HG03575 (cell line): ENCODE measurements around the gene CRK.

Source experiments
- ATAC-seq: cut with Tn5 transposase; IDR thresholded peaks from one replicate; pipeline ENCODE4 v1.9.1; 2021; ENCODE audit not compliant: unreplicated experiment, insufficient number of reproducible peaks, low FRiP score; ENCODE audit errors: extremely low read depth

Gene CRK

GRCh38 chr17:1455797-1456599 lies at the start of gene CRK:
Gene CRK, minus strand, starts transcription at chr17:1456232. Its CDS starts 115 bp downstream, at chr17:1456117.
- ATAC-seq: no peak

- no peak for ATAC-seq
Observed at GRCh38 chr17:1505586-1505985, 49.6 kb upstream of the CRK start.

DNA sequence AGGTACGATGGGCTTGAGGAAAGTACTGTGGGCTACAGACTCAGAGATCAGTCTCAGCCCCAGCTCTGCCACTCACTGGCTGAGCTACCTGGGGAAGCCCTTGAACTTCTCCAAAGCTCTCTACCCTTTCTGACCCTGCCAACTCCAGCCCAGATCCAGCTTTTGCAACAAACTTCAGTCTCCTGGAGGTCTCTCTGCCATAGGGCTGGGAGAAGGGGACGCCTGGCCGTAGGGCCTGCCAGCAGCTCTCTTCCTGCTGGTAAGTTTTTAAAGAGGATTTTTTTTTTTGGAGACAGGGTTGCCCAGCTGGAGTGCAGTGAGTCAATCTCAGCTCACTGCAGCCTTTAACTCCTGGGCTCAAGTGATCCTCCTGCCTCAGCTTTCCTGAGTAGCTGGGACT lies 48.8 kb upstream of the CRK start:
- ATAC-seq: no peak

- no peak for ATAC-seq
Observed at GRCh38 chr17:1503699-1504098, 47.7 kb upstream of the CRK start.

DNA sequence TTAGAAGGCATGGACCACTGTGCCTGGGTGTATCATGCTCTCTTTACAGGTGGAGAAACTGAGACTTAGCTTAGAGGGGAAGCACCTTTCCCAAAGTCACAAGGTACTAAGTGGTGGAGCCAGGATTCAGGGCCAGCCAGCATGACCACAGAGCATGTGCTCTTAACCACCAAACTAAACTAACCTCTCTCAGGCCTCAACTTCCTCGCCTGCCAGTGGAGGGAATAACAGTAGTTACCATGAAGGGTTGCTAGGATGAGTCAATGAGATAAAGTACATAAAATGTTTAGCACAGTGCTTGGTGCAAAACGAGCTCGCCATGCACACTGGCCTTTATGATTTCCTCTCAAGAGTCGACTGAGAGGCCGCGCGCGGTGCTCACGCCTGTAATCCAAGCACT lies 42.8 kb upstream of the CRK start:
- no peak for ATAC-seq

DNA sequence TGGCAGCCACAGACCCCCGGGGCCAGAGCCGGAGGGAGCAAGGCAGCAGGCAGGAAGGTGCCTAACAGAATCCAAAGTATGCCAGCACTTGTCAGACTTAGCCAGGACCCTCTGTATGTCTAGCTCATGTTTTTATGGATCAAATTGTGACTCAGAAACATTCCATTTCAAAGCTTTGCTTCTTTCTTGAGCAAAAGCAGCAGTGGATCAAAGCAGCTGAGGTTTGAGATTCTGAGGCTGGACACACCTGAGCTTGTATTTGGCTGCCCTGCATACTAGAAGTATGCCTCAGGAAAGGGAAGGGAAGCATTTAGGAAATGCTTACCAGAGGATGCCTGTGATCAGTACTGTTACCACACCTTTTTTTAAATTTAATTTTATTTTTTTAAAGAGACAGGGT lies 42.2 kb upstream of the CRK start:
- no peak for ATAC-seq

DNA sequence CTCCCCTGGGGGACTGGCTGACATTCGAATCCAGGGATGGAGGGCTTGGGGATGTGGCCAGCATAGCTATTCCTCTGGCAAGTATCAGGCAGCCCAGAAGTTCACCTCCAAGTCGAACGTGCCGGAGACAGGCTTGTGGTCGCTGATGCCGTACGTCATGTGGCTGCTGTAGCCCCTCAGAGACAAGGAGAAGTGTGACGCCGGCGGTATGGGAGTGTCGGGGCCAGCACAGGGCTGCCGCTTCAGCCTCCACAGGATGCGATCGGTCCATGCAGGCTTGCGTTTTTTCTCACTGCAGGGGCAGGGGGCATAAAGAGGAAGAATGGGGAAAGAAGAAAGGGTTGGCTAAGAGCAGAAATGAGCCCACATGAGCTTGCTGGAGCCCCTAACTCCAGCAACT lies 41.8 kb upstream of the CRK start:
- ATAC-seq: no peak

DNA sequence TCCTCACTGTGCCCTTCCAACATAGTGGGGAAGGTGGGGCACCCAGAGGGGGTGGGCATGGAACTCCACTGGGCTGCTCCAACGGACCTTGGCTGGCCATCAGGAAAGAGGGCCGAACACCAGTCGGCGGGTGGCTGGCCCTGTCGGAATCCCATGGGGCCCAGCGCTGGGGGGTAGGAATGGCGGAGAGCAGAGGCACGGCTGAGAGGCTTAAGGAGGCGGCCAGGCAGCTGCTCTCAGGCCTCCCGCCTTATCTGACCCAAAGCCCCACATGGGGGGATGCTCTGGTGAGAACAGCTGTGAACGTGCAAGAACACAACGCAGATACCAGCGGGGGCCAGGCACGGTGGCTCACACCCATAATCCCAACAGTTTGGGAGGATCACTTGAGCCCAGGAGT lies 40.8 kb upstream of the CRK start:
- no peak for ATAC-seq

- ATAC-seq: no peak
Observed at GRCh38 chr17:1495265-1495989, 39.4 kb upstream of the CRK start.

GRCh38 chr17:1494736-1495253 lies 38.8 kb upstream of the CRK start:
- ATAC-seq: no peak

GRCh38 chr17:1494203-1494602 lies 38.2 kb upstream of the CRK start:
- no peak for ATAC-seq

- no peak for ATAC-seq
Observed at GRCh38 chr17:1493291-1493980, 37.4 kb upstream of the CRK start.

DNA sequence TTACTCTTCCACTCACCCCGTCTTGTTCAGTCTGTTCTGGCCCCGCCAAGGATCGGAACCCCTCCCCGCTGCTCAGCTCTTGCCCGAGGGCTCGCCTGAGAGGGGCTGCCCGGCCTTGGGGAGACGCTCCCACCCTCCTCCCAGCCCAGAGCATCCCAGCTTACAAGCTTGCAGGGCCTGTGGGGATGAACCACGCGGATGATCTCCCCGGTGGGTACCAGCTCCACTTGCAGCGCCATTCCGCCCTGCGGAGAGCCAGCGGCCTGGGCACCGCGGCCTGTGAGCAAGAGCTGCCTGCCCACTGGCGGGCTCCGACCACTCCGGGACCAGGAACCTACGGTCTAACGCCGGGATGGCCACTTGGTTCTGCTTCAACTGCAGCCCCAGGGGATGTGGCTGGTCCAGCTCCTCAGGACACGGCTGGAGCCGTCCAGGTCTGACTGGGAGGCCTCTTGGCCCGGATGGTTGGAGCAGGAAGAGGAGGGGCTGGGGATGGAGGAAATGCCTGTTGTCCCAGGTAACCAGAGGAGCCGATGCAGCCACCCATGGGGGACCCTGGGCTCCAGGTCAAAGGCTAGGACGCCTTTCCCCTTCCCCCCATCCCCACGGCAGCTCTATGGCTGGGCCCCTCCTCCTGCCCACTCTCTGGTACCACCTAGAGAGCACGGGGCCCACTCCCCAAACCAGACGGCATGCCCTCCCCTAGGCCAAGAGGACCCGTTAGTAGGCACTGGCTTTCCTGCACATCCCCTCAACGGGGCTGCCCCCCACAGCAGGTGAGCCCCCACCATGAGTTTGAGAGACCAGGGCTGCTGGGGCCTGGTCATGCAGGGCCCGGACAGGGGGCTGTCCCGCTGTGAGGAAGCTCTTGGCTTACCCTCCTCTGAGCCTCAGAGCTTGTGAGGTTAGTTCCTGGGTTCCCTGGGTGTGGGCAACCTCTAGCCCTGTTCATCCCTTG lies 36.5 kb upstream of the CRK start, which contains the start of gene MYO1C:
Gene MYO1C (minus strand): TSS at position 438 of the 958 bp plus-strand sequence. CDS start 199 bp downstream, at position 239.
- ATAC-seq: no peak

DNA sequence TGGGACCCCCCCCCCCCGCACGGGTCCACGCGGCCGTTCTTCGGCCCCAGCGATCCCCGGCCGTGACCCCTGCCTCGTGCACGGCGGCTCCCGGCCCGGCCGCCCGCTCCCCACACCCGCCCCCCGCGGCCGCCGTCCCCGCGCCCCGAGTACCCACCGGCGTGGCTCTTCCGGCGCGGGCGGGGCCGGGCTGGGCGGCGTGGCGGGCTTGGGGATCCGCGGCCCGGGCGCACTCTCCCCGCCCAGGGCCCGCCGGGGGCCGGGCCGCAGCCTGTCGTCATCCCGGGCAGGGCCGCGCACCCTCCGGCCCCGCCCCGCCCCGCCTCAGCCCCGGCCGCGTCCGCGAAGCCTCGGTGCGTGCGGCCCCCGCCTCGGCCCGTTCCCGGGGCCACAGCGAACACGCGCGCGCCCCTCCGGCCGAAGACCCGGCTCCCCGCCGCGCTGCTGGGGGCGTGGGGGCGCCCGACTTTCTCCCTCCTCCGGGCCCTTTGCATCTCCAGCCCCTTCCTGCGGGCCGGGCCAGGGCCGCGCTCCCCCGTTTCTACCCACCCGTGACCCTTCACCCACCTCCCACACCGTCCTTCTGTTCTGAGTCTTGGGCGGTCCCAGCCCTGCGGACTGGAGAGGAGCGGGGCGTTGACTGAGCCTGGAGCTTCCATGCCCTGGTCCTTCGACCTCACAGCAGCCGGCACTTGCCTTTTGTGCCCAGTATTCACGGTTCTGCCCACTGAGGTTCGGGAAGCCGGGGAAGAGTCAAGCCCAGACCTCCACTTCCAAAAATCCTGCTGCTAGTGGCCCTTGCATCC lies 35.6 kb upstream of the CRK start:
- no peak for ATAC-seq

DNA sequence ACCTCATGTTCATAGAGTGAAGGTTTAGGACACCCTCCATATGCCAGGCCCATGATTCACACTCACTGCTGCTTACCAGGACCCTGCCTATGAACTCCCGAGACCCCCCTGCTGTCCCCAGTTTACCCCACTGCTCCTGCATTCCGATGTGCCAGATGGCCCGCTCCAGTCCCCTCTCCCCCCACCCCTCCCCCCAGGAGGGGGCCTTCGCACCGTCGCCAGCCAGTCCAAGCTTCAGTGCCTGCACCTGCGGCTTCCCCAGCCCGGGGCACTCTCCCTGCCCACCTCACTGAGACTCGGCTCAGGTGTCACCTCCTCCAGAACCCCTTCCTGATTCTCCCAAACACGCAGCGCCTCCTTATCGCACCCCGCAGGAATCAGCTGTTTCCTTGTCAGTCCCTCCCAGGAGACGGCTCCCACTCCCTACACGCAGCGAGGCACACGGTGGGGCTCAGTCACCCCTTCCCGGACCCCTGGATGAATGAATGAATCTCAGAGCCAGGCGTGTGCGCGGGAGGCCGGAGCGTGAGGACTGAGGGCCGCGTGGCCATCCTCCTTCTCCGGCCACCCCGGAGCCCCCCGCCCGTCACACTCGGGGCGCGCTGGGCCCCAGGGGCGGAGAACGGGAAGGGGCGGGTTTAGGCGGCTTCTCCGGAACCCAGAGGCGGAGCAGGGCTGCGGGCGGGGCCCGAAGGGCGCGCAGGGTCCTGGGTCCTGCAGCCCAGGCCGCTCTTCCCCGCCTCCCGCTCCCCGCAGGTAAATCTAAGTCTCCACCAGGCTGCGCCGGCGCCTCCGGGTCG lies 34.8 kb upstream of the CRK start:
- ATAC-seq: no peak

GRCh38 chr17:1488826-1489270 lies 32.8 kb upstream of the CRK start:
- no peak for ATAC-seq
